Hematopoietic multipotent progenitor cell treated with erythropoietin and hydrocortisone succinate and interleukin-3 and kit ligand, for 17 days (in vitro differentiated cells): Measurements from ENCODE around the gene C2orf92.

Experiments
- DNase-seq: peaks from one replicate; pipeline ENCODE4 v3.0.0-alpha.2; 2015; ENCODE audit warnings: low spot score

Gene C2orf92

GRCh38 chr2:97714084-97714949 is 44.8 kb downstream of the C2orf92 start:
- no peak for DNase-seq

DNA sequence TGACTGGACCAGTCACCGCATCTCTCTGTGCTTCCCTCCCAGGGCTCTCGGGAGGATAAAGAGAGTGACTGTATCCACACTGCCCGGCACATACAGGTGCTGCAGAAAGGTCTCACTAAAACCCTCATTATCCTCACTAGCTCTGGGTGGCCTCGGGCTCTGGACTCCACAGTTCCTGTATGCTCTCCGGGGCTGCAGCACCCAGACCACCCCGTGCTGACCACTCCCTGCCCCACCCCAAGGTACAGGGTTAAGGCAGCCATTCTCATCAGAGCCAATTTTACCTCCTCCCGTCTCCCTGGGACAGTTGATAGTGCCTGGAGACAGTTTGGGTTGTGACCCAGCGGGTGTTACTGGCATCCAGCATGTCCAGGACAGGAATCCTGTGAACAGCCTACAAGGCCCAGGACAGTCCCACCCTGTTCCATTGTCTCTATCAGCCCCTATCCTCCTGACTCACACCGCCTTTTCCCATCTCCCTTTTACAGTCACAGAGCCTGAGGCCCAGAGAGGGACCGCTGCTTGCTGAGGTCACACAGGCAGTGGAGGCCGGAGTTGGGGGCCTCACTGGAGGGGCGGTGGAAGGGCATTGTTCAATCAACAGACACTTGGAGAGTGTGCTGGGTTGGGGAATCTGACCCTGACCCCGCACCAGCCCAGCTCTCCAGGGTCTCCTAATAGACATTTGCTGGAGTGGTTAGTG is 45.6 kb downstream of the C2orf92 start:
- no peak for DNase-seq

DNA sequence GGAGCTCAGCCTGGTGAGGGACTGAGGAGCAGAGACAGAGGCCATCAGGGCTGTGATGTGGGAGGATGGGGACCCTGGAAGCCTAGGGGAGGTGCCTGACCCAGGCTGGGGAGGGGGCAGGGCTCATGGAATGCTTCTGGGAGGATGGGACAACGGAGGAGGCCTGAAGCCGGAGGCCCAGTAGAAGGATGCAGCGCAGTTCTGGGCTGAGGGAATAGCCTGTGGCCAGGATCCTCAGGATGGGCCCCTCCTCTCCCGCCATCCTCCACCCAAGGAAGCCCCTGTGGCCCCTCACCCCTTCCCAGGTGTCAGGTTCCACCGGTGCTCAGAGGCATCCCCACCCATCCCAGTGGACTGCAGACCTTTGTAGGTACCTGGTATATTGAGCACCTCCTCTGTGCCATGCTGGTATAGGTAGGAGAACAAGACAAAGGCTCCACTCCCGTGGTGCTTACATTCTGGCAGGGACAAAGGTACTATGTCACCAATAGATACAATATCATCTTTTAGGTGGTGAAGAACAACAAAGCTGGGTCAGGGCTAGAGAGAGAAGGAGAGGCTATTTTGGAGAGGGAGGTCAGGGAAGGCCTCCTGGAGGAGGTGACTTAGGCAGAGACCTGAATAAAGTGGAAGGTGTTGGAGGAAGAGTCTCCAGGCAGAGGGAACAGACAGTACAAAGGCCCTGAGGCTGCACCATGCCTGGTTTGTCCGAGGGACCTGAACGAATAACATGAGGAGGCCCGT is 46.6 kb downstream of the C2orf92 start:
- DNase-seq: no peak

DNA sequence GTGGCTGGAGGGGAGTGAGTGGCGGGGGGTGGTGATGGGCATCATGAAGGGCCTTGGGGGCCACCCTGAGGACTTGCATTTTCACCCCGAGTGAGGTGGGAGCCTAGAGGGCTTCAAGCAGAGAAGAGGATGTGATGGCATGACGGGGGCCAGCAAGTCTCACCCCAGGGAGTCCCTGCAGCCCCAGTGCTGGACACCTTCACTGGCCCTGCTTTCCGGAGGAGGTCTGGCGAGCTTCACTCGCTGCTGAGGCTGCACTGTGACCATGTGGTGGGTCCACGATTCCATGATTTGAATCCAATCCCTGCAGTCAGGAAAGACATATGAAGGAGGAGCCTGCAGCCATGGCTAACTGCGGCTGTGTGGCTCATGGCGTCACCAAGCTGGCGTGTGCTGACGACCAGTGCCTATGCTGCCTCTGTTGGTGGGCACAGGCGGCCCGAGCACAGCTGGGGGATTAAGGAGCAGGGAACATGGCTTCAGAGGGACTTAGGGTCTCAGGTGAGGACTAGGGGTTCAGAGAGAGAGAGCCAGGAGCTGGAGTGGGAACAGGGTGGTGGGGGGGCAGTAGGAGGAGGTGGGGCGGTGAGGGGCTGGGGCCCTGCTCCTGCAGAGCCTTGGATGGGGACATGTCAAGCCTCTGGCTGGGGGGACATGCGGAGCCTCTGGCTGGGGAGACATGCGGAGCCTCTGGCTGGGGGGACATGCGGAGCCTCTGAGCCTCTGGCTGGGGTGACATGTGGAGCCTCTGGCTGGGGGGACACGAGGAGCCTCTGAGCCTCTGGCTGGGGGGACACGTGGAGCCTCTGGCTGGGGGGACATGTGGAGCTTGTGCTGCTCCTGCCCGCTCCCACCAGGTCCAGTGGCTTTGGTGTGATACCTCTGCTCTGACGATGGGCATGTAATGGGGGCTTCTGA is 47.4 kb downstream of the C2orf92 start:
- no peak for DNase-seq

DNA sequence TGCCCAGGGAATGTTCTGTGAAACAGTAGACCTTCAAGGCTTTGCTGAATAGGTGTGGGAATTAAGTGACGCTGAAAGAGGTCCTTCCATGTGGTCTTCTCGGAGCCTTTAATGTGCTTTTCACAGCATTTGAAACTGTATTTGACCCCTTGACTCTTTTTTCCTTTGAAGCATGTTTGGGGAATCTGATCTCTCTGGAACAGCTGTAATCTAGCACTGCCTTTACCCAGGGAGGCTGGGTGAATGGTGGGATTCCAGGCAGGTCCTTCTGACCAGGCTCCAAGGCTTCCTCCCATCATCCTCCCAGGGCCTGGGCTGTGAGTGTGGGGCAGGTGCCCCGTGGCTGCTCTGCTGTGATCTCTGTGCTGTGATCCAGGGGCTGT is 48.1 kb downstream of the C2orf92 start:
- no peak for DNase-seq

- DNase-seq: no peak
Measured at GRCh38 chr2:97718051-97718882, 48.8 kb downstream of the C2orf92 start.

- no peak for DNase-seq
Measured at GRCh38 chr2:97718942-97719341, 49.4 kb downstream of the C2orf92 start.

GRCh38 chr2:97719362-97720155 is 50.0 kb downstream of the C2orf92 start:
- DNase-seq: no peak

- no peak for DNase-seq
Measured at GRCh38 chr2:97720746-97721145, 51.2 kb downstream of the C2orf92 start.

DNA sequence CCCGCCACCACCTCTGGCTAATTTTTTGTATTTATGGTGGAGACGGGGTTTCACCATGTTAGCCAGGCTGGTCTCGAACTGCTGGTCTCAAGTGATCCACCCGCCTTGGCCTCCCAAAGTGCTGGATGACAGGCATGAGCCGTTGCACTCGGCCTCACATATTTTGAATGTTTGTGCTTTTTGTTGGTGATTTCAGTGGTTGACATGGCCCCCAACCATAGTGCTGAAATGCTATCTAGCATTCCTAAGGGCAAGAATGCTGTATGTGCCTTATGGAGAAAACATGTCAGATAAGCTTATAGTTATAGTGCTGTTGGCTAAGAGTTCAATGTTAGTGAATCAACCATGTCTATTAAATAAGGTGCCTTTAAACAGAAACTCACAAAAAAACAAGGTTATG is 52.7 kb downstream of the C2orf92 start:
- DNase-seq: no peak

GRCh38 chr2:97723156-97724072 is 53.9 kb downstream of the C2orf92 start:
- no peak for DNase-seq

- DNase-seq: no peak
Measured at GRCh38 chr2:97724073-97724410, 54.5 kb downstream of the C2orf92 start.

GRCh38 chr2:97724501-97724900 is 55.0 kb downstream of the C2orf92 start:
- DNase-seq: no peak

DNA sequence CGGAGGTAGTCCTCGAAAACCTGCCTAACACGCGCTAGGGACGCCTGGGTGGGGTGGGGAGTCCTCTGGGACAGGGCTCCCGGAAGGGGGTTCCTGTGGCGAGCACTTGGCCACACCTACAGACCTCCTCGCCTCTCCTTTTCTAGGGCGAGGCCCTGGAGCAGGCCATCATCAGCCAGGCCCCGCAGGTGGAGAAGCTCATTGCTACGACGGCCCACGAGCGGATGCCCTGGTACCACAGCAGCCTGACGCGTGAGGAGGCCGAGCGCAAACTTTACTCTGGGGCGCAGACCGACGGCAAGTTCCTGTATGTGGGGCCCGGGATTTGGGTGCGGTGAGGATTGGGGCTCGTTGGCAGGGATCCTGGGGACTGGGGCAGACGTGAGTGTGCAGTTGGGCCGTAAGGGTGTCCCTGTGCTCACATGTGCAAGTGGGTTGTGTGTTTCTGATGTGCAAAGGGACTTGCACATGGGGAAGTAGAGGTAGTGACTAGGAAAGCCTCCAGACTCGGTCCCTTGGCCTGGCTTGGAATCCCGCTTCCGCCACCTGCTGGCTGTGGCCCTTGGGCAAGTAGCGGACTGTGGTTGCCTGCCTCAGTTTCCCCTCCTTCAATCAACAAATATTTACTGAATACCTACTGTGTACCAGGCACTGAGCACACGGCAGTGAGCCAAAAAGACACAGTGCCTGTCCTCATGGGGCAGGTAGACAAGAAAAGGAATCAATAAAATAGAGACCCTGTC is 55.6 kb downstream of the C2orf92 start:
- DNase-seq: no peak

GRCh38 chr2:97726261-97727064 is 57.0 kb downstream of the C2orf92 start:
- DNase-seq: no peak

- no peak for DNase-seq
Measured at GRCh38 chr2:97727296-97727695, 57.8 kb downstream of the C2orf92 start.

DNA sequence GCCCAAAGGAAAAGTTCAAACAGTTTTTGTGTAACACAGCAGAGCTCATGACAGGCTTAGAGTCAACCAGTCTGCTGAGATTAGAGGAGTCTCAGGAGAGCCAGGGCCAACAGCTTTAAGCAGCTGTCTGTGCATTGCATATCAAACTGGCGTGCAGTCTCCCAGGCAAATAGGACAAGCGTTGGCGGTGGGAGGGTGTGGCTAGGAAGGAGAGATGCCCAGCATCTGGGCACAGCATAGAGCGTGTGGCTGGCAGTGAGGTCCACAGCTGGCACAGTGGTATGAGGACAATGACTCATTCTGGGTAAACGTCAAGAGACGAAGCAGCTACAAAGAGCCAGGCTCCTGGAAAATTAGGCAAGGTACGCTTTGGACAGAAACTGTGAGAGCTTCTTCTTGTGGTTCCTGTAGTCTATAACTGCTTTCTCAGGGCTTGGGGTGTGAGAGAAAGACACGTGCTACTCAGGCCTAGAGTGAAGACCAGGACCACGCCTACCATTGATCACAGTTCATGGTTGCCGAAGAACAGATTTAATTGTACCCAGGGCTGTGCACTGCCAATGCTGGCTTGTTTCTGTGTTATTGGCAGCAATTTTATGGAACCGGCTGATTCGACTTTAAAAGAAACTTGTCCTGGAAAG is 58.7 kb downstream of the C2orf92 start:
- DNase-seq: no peak
